HepG2 (cell line): ENCODE data around the gene STRADA. TPM values are rescaled to one million over a fixed set of nuclear protein-coding genes. Genes with fewer than 3 reads are reported as not detected.

ENCODE experiments used
- ATAC-seq: fragments of 200-7000 bp; cut with Tn5 transposase; 3 replicates; pipeline ENCODE4 v1.9.1; 2020; ENCODE audit warnings: mild to moderate bottlenecking, moderate library complexity
- BruUV-seq: library from RNA; stranded (reverse); fragments of 400-500 nt; replicated peaks from 2 replicates; lab custom pipeline; 2021; lab: Mats Ljungman, UMichigan
- CTCF ChIA-PET: fragments of 300-600 bp; formaldehyde crosslinking; extraction: SDS; loops from one replicate; lab custom pipeline; 2021; ENCODE audit warnings: low total read pairs, inconsistent platforms, low intra/inter-chr PET ratio; lab: Yijun Ruan, JAX
- POLR2A ChIA-PET: fragments of 350-600 bp; sonication (Branson Sonifier 250); formaldehyde crosslinking; loops from one replicate; lab custom pipeline; 2020; ENCODE audit warnings: antibody characterized with exemption, inconsistent platforms; lab: Yijun Ruan, JAX
- DNase-seq: peaks from one replicate; pipeline ENCODE4 v3.0.0-alpha.2; 2015; ENCODE audit warnings: low spot score
- FAIRE-seq: peaks from 3 replicates; lab custom pipeline; 2011; peaks lifted over from hg19 to GRCh38; lab: Jason Lieb, UNC
- H2AFZ ChIP-seq: one replicate; pipeline ENCODE4 v1.6.1; 2011; ENCODE audit warnings: low read length, inconsistent platforms
- H3K27ac ChIP-seq: fragments of 300-600 bp; 3 replicates; pipeline ENCODE4 v1.8.0; 2011; ENCODE audit warnings: mixed run types, mild to moderate bottlenecking, mixed read lengths, low read length, inconsistent platforms; ENCODE audit not compliant: insufficient read depth; ENCODE audit errors: extremely low read length
- H3K27me3 ChIP-seq, 2 experiments: fragments of 200-600 bp in 1 of 2; 2 replicates in 1 of 2; 3 replicates in 1 of 2; pipeline versions ENCODE4 v1.6.0 to v1.8.0; 2011; ENCODE audit warnings: low read length in 2 of 2, mild to moderate bottlenecking in 2 of 2, moderate library complexity in 2 of 2, inconsistent platforms in 1 of 2; ENCODE audit not compliant: insufficient read depth in 2 of 2, control insufficient read depth in 1 of 2
- H3K36me3 ChIP-seq, 2 experiments: fragments of 200-600 bp in 1 of 2; replicated peaks in 1 of 2; 2 replicates in 1 of 2; 3 replicates in 1 of 2; pipeline versions ENCODE4 v1.5.1 to v1.8.0; 2011; ENCODE audit warnings: low read length in 2 of 2, inconsistent platforms in 1 of 2; ENCODE audit not compliant: insufficient read depth in 2 of 2, control insufficient read depth in 1 of 2
- H3K4me1 ChIP-seq: 2 replicates; pipeline ENCODE4 v1.5.1; 2012; ENCODE audit warnings: low read length, inconsistent platforms; ENCODE audit not compliant: insufficient read depth
- H3K4me2 ChIP-seq: 2 replicates; pipeline ENCODE4 v1.6.0; 2011; ENCODE audit warnings: low read depth, low read length, inconsistent platforms
- H3K4me3 ChIP-seq, 3 experiments: fragments of 200-600 bp in 1 of 3; sonication (generic), shearing (Covaris generic) in 1 of 3; replicated peaks in 1 of 3; 2 replicates each; pipeline ENCODE4 v1.5.1; 2011 to 2016; ENCODE audit warnings: low read length in 3 of 3, inconsistent platforms in 2 of 3, low read depth in 2 of 3, mild to moderate bottlenecking in 2 of 3, control low read depth in 1 of 3, mixed read lengths in 1 of 3; ENCODE audit not compliant: insufficient read depth in 1 of 3
- H3K79me2 ChIP-seq: one replicate; pipeline ENCODE4 v1.6.1; 2011; ENCODE audit warnings: low read length, inconsistent platforms; ENCODE audit not compliant: insufficient read depth
- H3K9ac ChIP-seq: 2 replicates; pipeline ENCODE4 v1.6.0; 2011; ENCODE audit warnings: mild to moderate bottlenecking, low read depth, low read length, inconsistent platforms; ENCODE audit not compliant: insufficient read depth
- H3K9me3 ChIP-seq: 2 replicates; pipeline ENCODE4 v1.5.1; 2012; ENCODE audit warnings: mild to moderate bottlenecking, low read length
- H4K20me1 ChIP-seq: 2 replicates; pipeline ENCODE4 v1.6.0; 2011; ENCODE audit warnings: inconsistent platforms, mild to moderate bottlenecking, low read length, moderate library complexity; ENCODE audit not compliant: insufficient read depth
- HMGXB4 ChIP-seq, 2 experiments: sonication (generic) in 1 of 2; formaldehyde crosslinking in 1 of 2; IDR thresholded peaks; 2 replicates each; pipeline versions ENCODE4 v1.4.0 to v1.6.1; 2018 to 2020; ENCODE audit warnings: missing genetic modification reagents in 2 of 2, borderline replicate concordance in 1 of 2, low read depth in 1 of 2, mild to moderate bottlenecking in 1 of 2, missing biosample characterization in 1 of 2
- HNF4A ChIP-seq: sonication (generic); formaldehyde crosslinking; IDR thresholded peaks from 2 replicates; pipeline ENCODE4 v1.4.0; 2020; ENCODE audit warnings: missing genetic modification reagents
- NFE2 ChIP-seq: sonication (generic); formaldehyde crosslinking; IDR thresholded peaks from 2 replicates; pipeline ENCODE4 v1.4.0; 2020; ENCODE audit warnings: missing genetic modification reagents
- TOPORS ChIP-seq: sonication (generic); formaldehyde crosslinking; IDR thresholded peaks from 2 replicates; pipeline ENCODE4 v1.8.0; 2023; ENCODE audit warnings: mild to moderate bottlenecking, missing genetic modification reagents
- ZEB1 ChIP-seq: IDR thresholded peaks from 2 replicates; pipeline ENCODE4 v1.6.1; 2012; ENCODE audit warnings: mild to moderate bottlenecking, low read depth, inconsistent platforms; ENCODE audit not compliant: insufficient replicate concordance
- WGBS: methylation state at CpG from one replicate; pipeline ENCODE4 v1.1.6; 2017; ENCODE audit warnings: low lambda C conversion rate; 5-methylcytosine and 5-hydroxymethylcytosine counted together
- in situ Hi-C: cut with HindIII; loops from 2 replicates; pipeline ENCODE4 v1.10.0; 2017; ENCODE audit warnings: low pct_unique_long_range_greater_than_20kb; ENCODE audit not compliant: extremely low pct_ligation_motif_present
- intact Hi-C: fragments of 100-400 bp; cut with micrococcal nuclease; formaldehyde crosslinking; loops from one replicate; pipeline ENCODE4 v1.10.0; 2022; ENCODE audit not compliant: unreplicated experiment
- polyA plus RNA-seq, 8 experiments: library from polyadenylated mRNA; depleted of rRNA in 3 of 8; stranded (reverse) in 7 of 8; unstranded in 1 of 8; fragments of >200 nt; fragmentation: Illumina TruSeq in 4 of 8; extraction: Trizol in 4 of 8; gene quantifications; 2 replicates each; pipeline versions ENCODE4 v1.2.1 to v1.2.3, GENCODE V29; 2011 to 2016; ENCODE audit warnings: low read depth in 4 of 8, missing spikeins in 1 of 8, mixed read lengths in 1 of 8; ENCODE audit not compliant: insufficient read depth in 1 of 8
- total RNA-seq, 5 experiments: library from RNA; depleted of rRNA; stranded (reverse); fragments of >200 nt; fragmentation: Illumina TruSeq; extraction: Trizol; gene quantifications; 2 replicates each; pipeline ENCODE4 v1.2.3, GENCODE V29; 2016; ENCODE audit warnings: low read depth in 1 of 5

Gene STRADA
- total and polyA plus RNA-seq, 2 of the 13 experiments (the other 11 are each of a cell fraction or from before 2014, with no cell fraction given): 17.6 to 17.9 TPM

- Histone ChIP-seq H4K20me1 (no peaks in the 10 kb centered on the region), H3K27ac (no peak overlapping the region), H3K79me2 (no peaks in the 10 kb centered on the region), H3K4me1 (peaks cover 20% of the 10 kb centered on the region), H3K27me3 (no peaks in the 10 kb centered on the region), H3K36me3 (peaks cover 9 to 21% of the 10 kb centered on the region in 2 experiments), H3K9me3 (no peaks in the 10 kb centered on the region), H2AFZ (no peak overlapping the region), H3K9ac (no peak overlapping the region), H3K4me3 (no peak overlapping the region), H3K4me2 (peak overlapping the region; percentile 37; the same call in 1 of the 2 replicates)
- ChIA-PET POLR2A (interaction anchor here (1.0 to 2.1 kb wide), 3 partner anchors 55 to 167 kb away, joined by 3 to 12 read pairs (median 3); partner anchors contain the start of genes MAP3K3 and SMARCD2), CTCF (no interaction called here)
- DNase-seq (no peak), ATAC-seq (peak; percentile 52), FAIRE-seq (no peak)
- 47% methylated on average over 3 of the region's 3 CpGs for WGBS
- TF ChIP-seq TOPORS (CRISPR knock-in tag) (no peak), HMGXB4 (CRISPR knock-in tag; IDR thresholded peaks at IDR 0.05; ENCODE audit: borderline replicate concordance in 1 of 2, low read depth in 1 of 2) (no peak), HNF4A (CRISPR knock-in tag) (peak; percentile 25; the same call in 1 of the 2 replicates), NFE2 (CRISPR knock-in tag) (no peak), ZEB1 (peak; percentile 78)
- in situ Hi-C loops: no loop called here
- intact Hi-C loops: loop anchor here (5.0 kb wide), 1 partner anchor 54 kb away; the partner anchor contains the start of gene MAP3K3
- no TSS peak for BruUV-seq
These were observed 65.0 kb downstream of the STRADA start for GRCh38 chr17:63676584-63676983.
